GM12872 (cell line): ENCODE results near the gene ALDH8A1.

Source experiments
- TF ChIP-seq, protein P1 (sequence below): IDR thresholded peaks from 3 replicates; pipeline ENCODE4 v1.5.1; 2011; ENCODE audit warnings: low read depth, mild to moderate bottlenecking, low read length, moderate library complexity; ENCODE audit not compliant: insufficient read depth

ALDH8A1 gene

DNA sequence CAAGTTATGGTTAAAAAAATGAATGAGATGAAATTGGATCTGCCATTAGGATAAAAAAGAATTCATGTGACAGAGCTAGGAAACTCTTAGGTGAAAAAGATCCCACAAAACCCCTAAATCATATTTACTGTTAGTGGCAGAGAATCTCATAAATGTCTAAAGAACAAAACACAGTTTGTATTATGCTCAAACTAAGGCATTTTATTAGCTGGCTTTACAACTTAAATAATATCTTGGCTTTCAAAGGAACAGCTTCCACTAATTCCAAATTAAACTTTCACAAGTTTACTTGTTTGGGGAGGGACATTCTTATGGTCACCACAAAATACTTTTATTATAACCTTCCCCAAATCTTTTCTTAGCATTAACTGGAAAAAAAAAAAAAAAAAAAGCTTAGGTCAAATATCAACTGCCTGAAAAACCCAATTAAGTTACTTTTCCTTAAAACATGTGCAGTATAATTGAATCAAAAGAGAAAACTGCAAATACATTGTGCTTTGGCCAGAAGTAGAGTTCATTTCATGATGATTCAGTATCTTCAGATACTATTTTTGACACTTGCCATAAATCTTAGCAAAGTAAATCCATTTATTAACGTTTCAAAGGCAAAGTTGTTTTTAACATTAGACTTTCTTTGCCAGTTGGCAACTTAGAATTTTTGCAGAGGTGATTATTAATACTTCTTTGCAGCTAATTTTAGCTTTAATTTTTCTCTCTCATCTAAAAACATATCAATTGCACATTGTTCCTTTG lies 14.7 kb upstream of the ALDH8A1 start:
- TF ChIP-seq, protein P1, sequence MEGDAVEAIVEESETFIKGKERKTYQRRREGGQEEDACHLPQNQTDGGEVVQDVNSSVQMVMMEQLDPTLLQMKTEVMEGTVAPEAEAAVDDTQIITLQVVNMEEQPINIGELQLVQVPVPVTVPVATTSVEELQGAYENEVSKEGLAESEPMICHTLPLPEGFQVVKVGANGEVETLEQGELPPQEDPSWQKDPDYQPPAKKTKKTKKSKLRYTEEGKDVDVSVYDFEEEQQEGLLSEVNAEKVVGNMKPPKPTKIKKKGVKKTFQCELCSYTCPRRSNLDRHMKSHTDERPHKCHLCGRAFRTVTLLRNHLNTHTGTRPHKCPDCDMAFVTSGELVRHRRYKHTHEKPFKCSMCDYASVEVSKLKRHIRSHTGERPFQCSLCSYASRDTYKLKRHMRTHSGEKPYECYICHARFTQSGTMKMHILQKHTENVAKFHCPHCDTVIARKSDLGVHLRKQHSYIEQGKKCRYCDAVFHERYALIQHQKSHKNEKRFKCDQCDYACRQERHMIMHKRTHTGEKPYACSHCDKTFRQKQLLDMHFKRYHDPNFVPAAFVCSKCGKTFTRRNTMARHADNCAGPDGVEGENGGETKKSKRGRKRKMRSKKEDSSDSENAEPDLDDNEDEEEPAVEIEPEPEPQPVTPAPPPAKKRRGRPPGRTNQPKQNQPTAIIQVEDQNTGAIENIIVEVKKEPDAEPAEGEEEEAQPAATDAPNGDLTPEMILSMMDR = no peak

DNA sequence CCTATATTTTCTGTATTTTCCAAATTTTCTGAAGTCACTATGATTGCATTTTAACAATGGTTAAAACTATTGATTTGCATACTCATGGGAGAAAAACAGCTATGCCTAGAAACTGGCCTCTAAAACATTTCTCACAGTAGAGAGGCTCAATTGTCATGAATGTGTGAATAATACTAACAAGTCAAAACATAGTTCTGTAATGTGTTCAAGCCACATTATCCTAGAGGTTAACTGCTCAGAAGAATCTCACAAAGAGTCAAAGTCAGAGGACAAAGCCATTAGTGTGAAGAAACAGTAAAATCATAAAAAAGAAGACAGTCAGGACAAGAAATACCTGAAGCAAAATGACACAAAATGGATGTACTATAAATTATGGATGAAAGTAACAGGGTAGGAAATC lies 12.5 kb upstream of the ALDH8A1 start:
- TF ChIP-seq, protein P1 = no peak

DNA sequence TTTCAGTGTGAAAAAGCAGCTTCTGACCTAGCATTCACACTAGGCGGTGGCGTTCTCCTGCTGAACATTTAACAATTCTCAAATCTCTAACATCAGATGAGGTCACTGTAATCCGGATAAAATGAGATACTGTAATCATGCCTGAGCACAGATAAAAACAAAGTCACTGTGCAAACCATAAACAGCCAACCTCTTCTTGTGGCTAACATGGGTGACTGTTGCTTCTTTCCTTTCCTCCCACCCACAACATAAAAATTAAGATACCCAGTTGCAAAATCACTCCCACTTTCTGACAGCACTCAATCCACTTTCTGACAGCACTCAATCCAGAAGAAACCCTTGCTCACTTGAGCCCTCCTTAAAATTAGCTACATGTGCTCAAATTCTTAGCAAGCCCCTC lies 11.5 kb upstream of the ALDH8A1 start:
- TF ChIP-seq, protein P1 = no peak

DNA sequence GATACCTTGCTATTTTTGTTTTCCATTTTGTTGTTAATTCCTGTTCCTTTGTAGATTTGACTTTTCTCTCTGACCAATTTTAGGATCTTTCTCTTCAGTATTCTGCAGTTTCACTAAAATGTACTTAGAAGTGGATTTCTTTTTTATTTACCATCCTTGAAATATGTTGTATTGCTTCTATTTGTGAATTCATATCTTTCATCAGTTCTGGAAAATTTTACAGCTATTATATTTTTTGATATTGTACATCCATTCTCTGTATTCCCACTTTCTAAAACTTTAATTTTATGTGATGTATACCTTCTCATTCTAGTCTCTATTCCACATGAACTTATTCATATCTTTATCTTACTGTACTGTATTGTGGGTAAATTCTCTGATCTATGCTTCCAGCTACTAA lies 9.7 kb upstream of the ALDH8A1 start:
- TF ChIP-seq, protein P1 = no peak

DNA sequence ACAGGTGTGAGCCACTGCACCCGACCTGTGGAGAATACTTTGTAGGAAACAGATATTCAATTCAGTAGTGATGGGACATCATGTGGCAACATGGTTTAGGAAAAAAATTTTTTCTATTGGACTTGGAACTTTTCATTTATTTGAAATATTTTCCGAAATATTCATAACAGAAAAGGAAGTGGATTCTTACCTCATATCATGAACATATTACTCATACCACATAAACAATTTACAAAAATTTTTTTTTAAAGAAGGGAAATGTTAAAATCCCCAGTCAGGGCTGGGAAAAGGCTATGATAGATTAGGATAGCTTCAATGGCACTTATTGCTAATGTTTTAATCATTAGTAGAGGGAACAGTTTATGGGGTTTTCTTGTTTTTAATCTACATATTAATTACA lies 6.8 kb upstream of the ALDH8A1 start:
- TF ChIP-seq, protein P1 = no peak

DNA sequence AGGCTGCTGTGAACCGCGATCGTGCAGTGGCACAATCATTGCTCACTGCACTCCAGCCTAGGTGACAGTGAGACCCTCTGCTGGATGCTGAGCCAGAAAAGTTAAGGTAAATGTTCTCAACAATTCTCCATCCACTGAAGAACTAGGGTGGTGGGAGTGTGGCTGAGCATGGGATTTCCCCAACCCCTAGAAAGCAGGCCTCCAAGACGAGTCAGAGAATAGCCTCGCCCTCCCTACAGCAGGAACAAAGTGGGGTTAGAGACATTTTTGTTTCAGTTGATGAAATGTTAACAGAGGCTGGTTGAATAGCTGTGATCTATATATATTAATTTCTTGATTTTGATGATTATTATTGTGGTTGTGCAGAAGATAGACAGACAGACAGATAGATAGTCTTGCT lies 6.1 kb upstream of the ALDH8A1 start:
- TF ChIP-seq, protein P1 = no peak

DNA sequence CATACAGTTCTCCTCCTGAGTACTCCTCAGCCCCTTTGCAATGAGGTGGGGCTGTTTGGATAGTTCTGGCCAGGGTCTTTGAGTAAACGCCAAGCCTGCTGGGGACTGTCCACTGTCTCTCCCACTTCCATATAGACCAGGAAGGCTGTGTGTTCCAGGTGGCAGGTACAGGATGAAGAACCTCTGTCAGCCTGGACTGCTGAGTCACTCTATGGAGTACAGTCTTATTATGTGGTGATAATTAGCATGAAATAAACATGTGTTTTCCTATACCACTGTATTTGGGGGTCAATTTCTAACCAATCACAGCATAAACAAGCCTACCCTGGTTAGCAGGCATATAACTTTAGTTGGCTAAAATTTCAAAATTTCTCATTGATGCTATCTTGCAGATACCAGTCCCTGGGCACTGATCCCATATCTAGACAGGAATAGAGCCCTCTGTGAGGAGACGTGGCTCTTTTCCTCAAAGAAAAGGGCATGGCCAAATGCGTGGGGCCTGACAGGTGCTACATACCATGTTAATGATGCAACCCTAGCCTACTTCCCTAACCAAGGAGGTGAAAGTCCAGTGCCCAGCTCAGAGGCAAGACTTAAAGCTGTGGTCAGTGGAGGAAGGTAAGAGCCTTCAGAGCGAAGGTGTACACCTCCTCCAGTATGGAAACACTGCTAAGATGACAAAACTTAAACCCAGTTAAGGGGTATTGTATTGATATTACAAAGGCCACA lies 4.5 kb upstream of the ALDH8A1 start:
- TF ChIP-seq, protein P1 = no peak
